DOHH2 (cell line): ENCODE data around the gene RTL9.
"Not testable (repeated sequence)": the region's sequence is repeated elsewhere in the genome, so short reads cannot be mapped to it uniquely, and the experiment has no call there.

ENCODE experiments used
- H3F3A ChIP-seq: fragments of 200-600 bp; sonication (generic), shearing (Covaris generic); 2 replicates; pipeline ENCODE4 v1.6.0; 2016; ENCODE audit warnings: antibody characterized with exemption, mild to moderate bottlenecking; ENCODE audit not compliant: control insufficient read depth, insufficient read depth
- H3K27ac ChIP-seq: fragments of 200-600 bp; sonication (generic); 2 replicates; pipeline ENCODE4 v1.5.1; 2014; ENCODE audit warnings: low read depth, mild to moderate bottlenecking, low read length, moderate library complexity
- H3K27me3 ChIP-seq: fragments of 200-600 bp; sonication (generic); 2 replicates; pipeline ENCODE4 v1.6.1; 2014; ENCODE audit warnings: mild to moderate bottlenecking, low read length, mixed read lengths; ENCODE audit not compliant: control insufficient read depth
- H3K36me3 ChIP-seq: fragments of 200-600 bp; sonication (generic); 2 replicates; pipeline ENCODE4 v1.6.1; 2014; ENCODE audit warnings: mild to moderate bottlenecking, low read length, moderate library complexity, mixed read lengths; ENCODE audit not compliant: control insufficient read depth
- H3K4me1 ChIP-seq: fragments of 200-600 bp; sonication (generic); 2 replicates; pipeline ENCODE4 v1.6.1; 2014; ENCODE audit warnings: mild to moderate bottlenecking, low read length, mixed read lengths; ENCODE audit not compliant: control insufficient read depth
- H3K4me2 ChIP-seq: fragments of 200-600 bp; sonication (generic); 2 replicates; pipeline ENCODE4 v1.6.0; 2014; ENCODE audit warnings: mild to moderate bottlenecking, low read length, moderate library complexity
- H3K4me3 ChIP-seq: fragments of 200-600 bp; sonication (generic); 2 replicates; pipeline ENCODE4 v1.5.1; 2014; ENCODE audit warnings: mild to moderate bottlenecking, low read length, mixed read lengths
- H3K79me2 ChIP-seq: fragments of 200-600 bp; sonication (generic); 2 replicates; pipeline ENCODE4 v1.6.1; 2014; ENCODE audit warnings: mild to moderate bottlenecking, low read length, mixed read lengths; ENCODE audit not compliant: control insufficient read depth
- H3K9me2 ChIP-seq: fragments of 200-600 bp; sonication (generic); replicated peaks from 2 replicates; pipeline ENCODE4 v1.6.1; 2014; ENCODE audit warnings: mild to moderate bottlenecking, low read length, mixed read lengths; ENCODE audit not compliant: control insufficient read depth
- H3K9me3 ChIP-seq: fragments of 200-600 bp; sonication (generic); 2 replicates; pipeline ENCODE4 v1.6.1; 2014; ENCODE audit warnings: antibody characterized with exemption, low read length, mixed read lengths; ENCODE audit not compliant: control insufficient read depth, insufficient read depth
- H4K20me1 ChIP-seq: fragments of 200-600 bp; sonication (generic); 2 replicates; pipeline ENCODE4 v1.6.0; 2014; ENCODE audit warnings: low read depth, mild to moderate bottlenecking, antibody characterized with exemption, low read length, moderate library complexity; ENCODE audit not compliant: control insufficient read depth, insufficient read depth
- CTCF ChIP-seq: fragments of 200-600 bp; sonication (generic); IDR thresholded peaks from one replicate; pipeline ENCODE4 v1.5.1; 2014; ENCODE audit warnings: antibody characterized with exemption, mild to moderate bottlenecking, low read depth, low read length; ENCODE audit not compliant: poor library complexity, severe bottlenecking
- EZH2phosphoT487 ChIP-seq: fragments of 200-600 bp; sonication (generic); IDR thresholded peaks from 2 replicates; pipeline ENCODE4 v1.6.1; 2017; ENCODE audit warnings: borderline replicate concordance, mild to moderate bottlenecking, antibody characterized with exemption, low read length, moderate library complexity, mixed read lengths

The RTL9 gene

GRCh38 chrX:110331444-110332030, 27.1 kb upstream of the RTL9 start:
- Histone ChIP-seq H3K4me2 (peak overlapping the region; percentile 49), H3K9me3 (no peaks in the 10 kb centered on the region), H3K27ac (no peak overlapping the region), H3K27me3 (no peaks in the 10 kb centered on the region), H3K79me2 (no peaks in the 10 kb centered on the region), H3K4me1 (peaks cover 11% of the 10 kb centered on the region), H3K4me3 (no peak overlapping the region), H3F3A (no peaks in the 10 kb centered on the region), H3K36me3 (no peaks in the 10 kb centered on the region), H4K20me1 (no peaks in the 10 kb centered on the region), H3K9me2 (no peaks in the 10 kb centered on the region)
- TF ChIP-seq EZH2phosphoT487 (no peak), CTCF (no peak)

GRCh38 chrX:110333458-110333857, 25.2 kb upstream of the RTL9 start:
- H3K9me3 ChIP-seq, H3K27me3 ChIP-seq, H3K36me3 ChIP-seq, H3K79me2 ChIP-seq, H3K27ac ChIP-seq, H3K4me2 ChIP-seq, H3K4me3 ChIP-seq, H3F3A ChIP-seq, H4K20me1 ChIP-seq, H3K9me2 ChIP-seq: not testable (repeated sequence)
- peaks cover 11% of the 10 kb centered on the region for H3K4me1 ChIP-seq

- H3K79me2 ChIP-seq, result no peaks in the 10 kb centered on the region
- no peaks in the 10 kb centered on the region for H3K4me1 ChIP-seq
- no peak overlapping the region for H3K27ac ChIP-seq
- no peak overlapping the region for H3K4me3 ChIP-seq
- H3K9me3 ChIP-seq, result no peaks in the 10 kb centered on the region
- no peaks in the 10 kb centered on the region for H3K27me3 ChIP-seq
- no peaks in the 10 kb centered on the region for H4K20me1 ChIP-seq
- H3K9me2 ChIP-seq, result no peaks in the 10 kb centered on the region
- TF ChIP-seq CTCF, result no peak
- no peaks in the 10 kb centered on the region for H3F3A ChIP-seq
- H3K4me2 ChIP-seq, result no peak overlapping the region
- H3K36me3 ChIP-seq, result no peaks in the 10 kb centered on the region
Observed at GRCh38 chrX:110338935-110339334, 19.7 kb upstream of the RTL9 start.

- Histone ChIP-seq H3K4me3 (no peak overlapping the region), H3K4me2 (no peak overlapping the region), H3K27ac (no peak overlapping the region), H3K79me2 (no peaks in the 10 kb centered on the region), H3F3A (no peaks in the 10 kb centered on the region), H3K36me3 (no peaks in the 10 kb centered on the region), H4K20me1 (no peaks in the 10 kb centered on the region), H3K4me1 (no peaks in the 10 kb centered on the region), H3K27me3 (no peaks in the 10 kb centered on the region), H3K9me2 (no peaks in the 10 kb centered on the region), H3K9me3 (no peaks in the 10 kb centered on the region)
- no peak for TF ChIP-seq EZH2phosphoT487
- no peak for TF ChIP-seq CTCF
Observed at GRCh38 chrX:110341189-110342035, 17.2 kb upstream of the RTL9 start.
